Stimulated activated effector memory CD8-positive, alpha-beta T cell treated with anti-CD3 and anti-CD28 coated beads, Interleukin-12 subunit alpha, Interleukin-12 subunit beta, amount 100 ng/mL, for 72 hours (primary cell): ENCODE measurements around the gene TALDO1.

Source experiments
- ATAC-seq: fragments of 150-1000 bp; cut with Tn5 transposase; 2 replicates; pipeline ENCODE4 v1.10.0; 2021
- DNase-seq, 2 donors: peaks; one replicate each; pipeline ENCODE4 v3.0.0; 2021 to 2022; ENCODE audit warnings: low spot score in 2 of 2
- H3K27ac Mint-ChIP-seq: one replicate; pipeline ENCODE4 v1.8.0; 2022; ENCODE audit warnings: mild to moderate bottlenecking, mixed read lengths
- H3K36me3 Mint-ChIP-seq: one replicate; pipeline ENCODE4 v1.8.0; 2022; ENCODE audit warnings: mild to moderate bottlenecking, mixed read lengths
- H3K4me1 Mint-ChIP-seq: one replicate; pipeline ENCODE4 v1.8.0; 2022; ENCODE audit warnings: mixed read lengths
- H3K4me3 Mint-ChIP-seq: one replicate; pipeline ENCODE4 v1.8.0; 2022; ENCODE audit warnings: mild to moderate bottlenecking, mixed read lengths
- H3K9me3 Mint-ChIP-seq: one replicate; pipeline ENCODE4 v1.8.0; 2022; ENCODE audit warnings: mixed read lengths

TALDO1 gene

GRCh38 chr11:791658-792534 is 44.6 kb downstream of the TALDO1 start:
- peaks cover 12% of the 10 kb centered on the region for H3K4me1 Mint-ChIP-seq
- H3K36me3 Mint-ChIP-seq, result peaks cover 36% of the 10 kb centered on the region
- no peaks in the 10 kb centered on the region for H3K9me3 Mint-ChIP-seq
- ATAC-seq, result no peak
- no peak overlapping the region for H3K27ac Mint-ChIP-seq
- H3K4me3 Mint-ChIP-seq, result no peak overlapping the region
- no peak for DNase-seq

GRCh38 chr11:792535-792821 is 45.2 kb downstream of the TALDO1 start:
- ATAC-seq, result no peak
- peaks cover 42% of the 10 kb centered on the region for H3K36me3 Mint-ChIP-seq
- no peak overlapping the region for H3K27ac Mint-ChIP-seq
- peaks cover 18% of the 10 kb centered on the region for H3K4me1 Mint-ChIP-seq
- no peak overlapping the region for H3K4me3 Mint-ChIP-seq
- no peak for DNase-seq
- H3K9me3 Mint-ChIP-seq, result no peaks in the 10 kb centered on the region

GRCh38 chr11:792873-793272 is 45.6 kb downstream of the TALDO1 start:
- no peak overlapping the region for H3K27ac Mint-ChIP-seq
- no peak overlapping the region for H3K4me3 Mint-ChIP-seq
- no peak for ATAC-seq

GRCh38 chr11:793556-793955 is 46.3 kb downstream of the TALDO1 start:
- no peak for ATAC-seq
- H3K27ac Mint-ChIP-seq, result no peak overlapping the region
- no peaks in the 10 kb centered on the region for H3K9me3 Mint-ChIP-seq
- peaks cover 18% of the 10 kb centered on the region for H3K4me1 Mint-ChIP-seq
- peak overlapping the region; percentile 86 for H3K4me3 Mint-ChIP-seq
- no peak for DNase-seq
- peaks cover 36% of the 10 kb centered on the region for H3K36me3 Mint-ChIP-seq

More at GRCh38 chr11:792873-793272, 45.6 kb downstream of the TALDO1 start:
- H3K4me1 Mint-ChIP-seq, result peaks cover 18% of the 10 kb centered on the region
- no peak for DNase-seq
- no peaks in the 10 kb centered on the region for H3K9me3 Mint-ChIP-seq
- H3K36me3 Mint-ChIP-seq, result peaks cover 38% of the 10 kb centered on the region

GRCh38 chr11:794013-794765 is 46.9 kb downstream of the TALDO1 start:
- ATAC-seq (no peak), DNase-seq (no peak)
- Mint-ChIP-seq H3K36me3 (peaks cover 36% of the 10 kb centered on the region), H3K9me3 (no peaks in the 10 kb centered on the region), H3K4me3 (peak overlapping the region; percentile 86), H3K4me1 (peaks cover 18% of the 10 kb centered on the region), H3K27ac (no peak overlapping the region)

- ATAC-seq (no peak), DNase-seq (no peak)
- peak overlapping the region; percentile 86 for H3K27ac Mint-ChIP-seq
- peaks cover 18% of the 10 kb centered on the region for H3K4me1 Mint-ChIP-seq
- H3K9me3 Mint-ChIP-seq, result no peaks in the 10 kb centered on the region
- peak overlapping the region; percentile 86 for H3K4me3 Mint-ChIP-seq
- H3K36me3 Mint-ChIP-seq, result peaks cover 36% of the 10 kb centered on the region
Measured at GRCh38 chr11:794766-795633, 47.7 kb downstream of the TALDO1 start.

GRCh38 chr11:795634-796564 is 48.6 kb downstream of the TALDO1 start:
- DNase-seq (peak; percentile 54 to 84), ATAC-seq (peak; percentile 83)
- Mint-ChIP-seq H3K27ac (peak overlapping the region; percentile 86), H3K9me3 (no peaks in the 10 kb centered on the region), H3K4me3 (peak overlapping the region; percentile 86), H3K4me1 (peaks cover 18% of the 10 kb centered on the region), H3K36me3 (peaks cover 30% of the 10 kb centered on the region)

- H3K4me3 Mint-ChIP-seq, result peak overlapping the region; percentile 86
- peak overlapping the region; percentile 86 for H3K27ac Mint-ChIP-seq
- H3K9me3 Mint-ChIP-seq, result no peaks in the 10 kb centered on the region
- ATAC-seq, result no peak
- H3K36me3 Mint-ChIP-seq, result peaks cover 30% of the 10 kb centered on the region
- DNase-seq, result no peak
- H3K4me1 Mint-ChIP-seq, result peaks cover 18% of the 10 kb centered on the region
Measured at GRCh38 chr11:796565-797295, 49.5 kb downstream of the TALDO1 start.

GRCh38 chr11:797296-798092 is 50.2 kb downstream of the TALDO1 start:
- H3K9me3 Mint-ChIP-seq, result no peaks in the 10 kb centered on the region
- peak overlapping the region; percentile 86 for H3K4me3 Mint-ChIP-seq
- peaks cover 23% of the 10 kb centered on the region for H3K36me3 Mint-ChIP-seq
- DNase-seq (peak; percentile 56 to 90), ATAC-seq (peak; percentile 66)
- H3K4me1 Mint-ChIP-seq, result peaks cover 18% of the 10 kb centered on the region
- peak overlapping the region; percentile 80 for H3K27ac Mint-ChIP-seq

GRCh38 chr11:798093-798713 is 50.9 kb downstream of the TALDO1 start, which contains the start of gene SLC25A22:
Gene SLC25A22, minus strand, starts transcription at chr11:798281. Its CDS starts 3,275 bp downstream, at chr11:795006.
- ATAC-seq, result peak; percentile 70

GRCh38 chr11:799641-800316 is 52.5 kb downstream of the TALDO1 start:
- Mint-ChIP-seq H3K4me3 (no peak overlapping the region), H3K36me3 (peaks cover 8% of the 10 kb centered on the region), H3K9me3 (no peaks in the 10 kb centered on the region), H3K27ac (no peak overlapping the region), H3K4me1 (peaks cover 24% of the 10 kb centered on the region)
- ATAC-seq (no peak), DNase-seq (no peak)

More at GRCh38 chr11:798093-798713, 50.9 kb downstream of the TALDO1 start, which contains the start of gene SLC25A22:
- peak; percentile 94 to 96 for DNase-seq
- Mint-ChIP-seq H3K4me1 (peaks cover 18% of the 10 kb centered on the region), H3K9me3 (no peaks in the 10 kb centered on the region), H3K27ac (peak within 1 kb of the TSS; percentile 80), H3K4me3 (peak within 1 kb of the TSS; percentile 86), H3K36me3 (peaks cover 23% of the 10 kb centered on the region)

- no peak overlapping the region for H3K4me3 Mint-ChIP-seq
- H3K4me1 Mint-ChIP-seq, result peaks cover 24% of the 10 kb centered on the region
- ATAC-seq (no peak), DNase-seq (no peak)
- no peak overlapping the region for H3K27ac Mint-ChIP-seq
- peaks cover 8% of the 10 kb centered on the region for H3K36me3 Mint-ChIP-seq
- no peaks in the 10 kb centered on the region for H3K9me3 Mint-ChIP-seq
Measured at GRCh38 chr11:800473-800872, 53.2 kb downstream of the TALDO1 start.
